ENCODE data around the gene NKAIN1.

Gene NKAIN1

DNA sequence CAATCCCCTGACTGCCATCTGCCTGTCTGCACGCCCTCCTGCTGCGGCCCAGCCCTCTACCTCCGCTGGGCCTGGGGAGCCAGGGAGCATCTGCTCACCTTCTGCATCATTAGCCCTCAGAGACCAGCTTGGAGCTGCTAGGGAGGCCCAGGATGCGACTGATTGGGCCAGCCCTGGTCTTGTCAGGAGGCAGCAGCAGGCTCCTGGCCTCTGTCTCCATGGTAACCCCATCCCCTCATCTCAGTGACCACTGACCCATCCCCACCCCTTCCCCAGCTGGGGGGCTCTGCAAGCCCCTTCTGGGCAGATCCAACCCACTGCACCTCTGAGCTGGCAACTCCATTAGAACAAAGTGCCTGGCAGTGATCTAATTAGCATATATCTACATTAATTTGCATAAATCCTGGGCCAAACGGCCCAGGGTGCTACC lies 37.7 kb downstream of the NKAIN1 start:
- Histone ChIP-seq H3K4ac (ENCODE audit: low read depth in 1 of 2, low read length in 2 of 2) (no peak overlapping the region), H3K9me3 (ENCODE audit: control insufficient read depth, low read length) (no peaks in the 10 kb centered on the region), H2AFZ (ENCODE audit: low read depth, low read length) (no peak overlapping the region), H4K8ac (ENCODE audit: low read length) (no peak overlapping the region), H4K91ac (ENCODE audit: low read length) (no peak overlapping the region), H2BK12ac (ENCODE audit: low read length in 2 of 2) (no peak overlapping the region), H2BK5ac (ENCODE audit: low read depth, low read length, poor library complexity, severe bottlenecking) (no peak overlapping the region), H3K4me2 (ENCODE audit: low read length, poor library complexity, severe bottlenecking) (no peak overlapping the region), H2AK5ac (ENCODE audit: low read length, severe bottlenecking) (no peak overlapping the region), H3K27ac (ENCODE audit: low read length, poor library complexity, severe bottlenecking) (no peak overlapping the region), H2BK15ac (ENCODE audit: low read depth, poor library complexity, severe bottlenecking) (no peak overlapping the region), H3K9ac (ENCODE audit: low read length) (no peak overlapping the region), H3K18ac (ENCODE audit: low read depth in 1 of 2, low read length in 2 of 2) (no peak overlapping the region), H3K23ac (ENCODE audit: low read length in 2 of 2) (no peak overlapping the region), H3K4me1 (ENCODE audit: control insufficient read depth, insufficient read depth, low read depth, low read length) (no peaks in the 10 kb centered on the region), H2BK120ac (ENCODE audit: low read depth, low read length) (no peak overlapping the region), H3K27me3 (ENCODE audit: control insufficient read depth in 1 of 2, insufficient read depth in 1 of 2, low read length in 2 of 2) (peaks cover 0 to 3% of the 10 kb centered on the region in 2 experiments), H3K36me3 (ENCODE audit: control insufficient read depth in 1 of 2, insufficient read depth in 2 of 2, low read depth in 1 of 2, low read length in 2 of 2) (peaks cover 0 to 4% of the 10 kb centered on the region in 2 experiments), H3K79me1 (replicated peaks; ENCODE audit: low read length, poor library complexity, severe bottlenecking) (no peaks in the 10 kb centered on the region), H3K14ac (ENCODE audit: low read length in 2 of 2) (peak overlapping the region in 1 of 2 experiments; percentile 75), H3K4me3 (ENCODE audit: insufficient read depth in 1 of 2, low read depth in 1 of 2, low read length in 2 of 2) (no peak overlapping the region)
- DNase-seq, result no peak
- 93% methylated on average over 5 of the region's 5 CpGs for WGBS

DNA sequence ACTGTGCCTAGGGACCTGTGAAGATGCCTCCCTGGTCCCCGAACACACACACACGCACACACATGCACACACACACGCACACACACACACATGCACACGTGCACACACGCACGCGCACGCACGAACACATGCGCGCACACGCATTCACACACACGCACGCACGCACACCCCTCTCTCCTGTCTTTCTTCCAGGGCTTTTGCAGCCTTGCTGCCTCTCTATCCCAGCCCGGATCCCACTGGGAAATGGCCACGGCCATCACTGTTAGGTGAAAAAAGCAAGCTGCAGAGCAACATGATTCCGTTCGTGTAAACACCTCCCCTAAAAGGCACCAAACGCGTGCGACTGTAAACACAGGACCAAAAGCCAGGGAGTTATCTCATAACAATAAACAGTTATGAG lies 39.7 kb downstream of the NKAIN1 start:
- Histone ChIP-seq H4K91ac (ENCODE audit: low read length) (peak overlapping the region; percentile 47), H3K4me1 (ENCODE audit: control insufficient read depth, insufficient read depth, low read depth, low read length) (no peaks in the 10 kb centered on the region), H2BK12ac (ENCODE audit: low read length in 2 of 2) (no peak overlapping the region), H3K79me1 (replicated peaks; ENCODE audit: low read length, poor library complexity, severe bottlenecking) (no peaks in the 10 kb centered on the region), H2AFZ (ENCODE audit: low read depth, low read length) (no peak overlapping the region), H2BK120ac (ENCODE audit: low read depth, low read length) (no peak overlapping the region), H3K14ac (ENCODE audit: low read length in 2 of 2) (no peak overlapping the region), H4K8ac (ENCODE audit: low read length) (no peak overlapping the region), H3K23ac (ENCODE audit: low read length in 2 of 2) (no peak overlapping the region), H2BK5ac (ENCODE audit: low read depth, low read length, poor library complexity, severe bottlenecking) (no peak overlapping the region), H3K4me3 (ENCODE audit: insufficient read depth in 1 of 2, low read depth in 1 of 2, low read length in 2 of 2) (peak overlapping the region in 1 of 2 experiments; percentile 36), H3K4ac (ENCODE audit: low read depth in 1 of 2, low read length in 2 of 2) (no peak overlapping the region), H2BK15ac (ENCODE audit: low read depth, poor library complexity, severe bottlenecking) (no peak overlapping the region), H3K27me3 (ENCODE audit: control insufficient read depth in 1 of 2, insufficient read depth in 1 of 2, low read length in 2 of 2) (peaks cover 0 to 3% of the 10 kb centered on the region in 2 experiments), H2AK5ac (ENCODE audit: low read length, severe bottlenecking) (no peak overlapping the region), H3K4me2 (ENCODE audit: low read length, poor library complexity, severe bottlenecking) (no peak overlapping the region), H3K9me3 (ENCODE audit: control insufficient read depth, low read length) (no peaks in the 10 kb centered on the region), H3K36me3 (ENCODE audit: control insufficient read depth in 1 of 2, insufficient read depth in 2 of 2, low read depth in 1 of 2, low read length in 2 of 2) (peaks cover 0 to 4% of the 10 kb centered on the region in 2 experiments), H3K27ac (ENCODE audit: low read length, poor library complexity, severe bottlenecking) (no peak overlapping the region), H3K18ac (ENCODE audit: low read depth in 1 of 2, low read length in 2 of 2) (no peak overlapping the region), H3K9ac (ENCODE audit: low read length) (no peak overlapping the region)
- 80% methylated on average over 19 of the region's 22 CpGs for WGBS
- no peak for DNase-seq

DNA sequence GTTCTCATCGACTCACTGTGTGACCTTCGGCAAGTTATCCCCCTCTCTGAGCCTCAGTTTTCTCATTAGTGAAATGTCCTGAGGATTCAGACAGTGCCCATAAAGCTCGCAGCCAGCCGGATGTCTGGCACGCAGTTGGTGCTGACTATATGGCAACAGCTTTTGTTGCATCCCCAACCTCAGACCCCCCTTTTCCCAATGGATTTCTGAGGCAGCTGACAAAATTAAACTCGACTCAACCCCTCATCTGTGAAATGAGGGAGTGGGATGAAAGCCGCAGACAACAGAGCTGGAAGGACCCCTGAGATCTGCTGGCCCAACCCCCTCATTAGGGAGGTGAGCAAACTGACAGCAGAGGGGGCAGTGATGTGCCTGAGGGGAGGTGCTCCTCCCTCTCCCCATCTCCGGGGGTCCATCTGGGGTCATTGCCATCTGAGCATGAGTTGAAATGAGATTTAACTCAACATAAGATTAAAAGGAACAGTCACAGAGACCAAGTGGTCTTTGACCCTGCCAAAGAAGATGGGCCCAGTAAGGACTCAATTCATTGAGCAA lies 40.4 kb downstream of the NKAIN1 start:
- Histone ChIP-seq H3K23ac (ENCODE audit: low read length in 2 of 2) (no peak overlapping the region), H3K27ac (ENCODE audit: low read length, poor library complexity, severe bottlenecking) (no peak overlapping the region), H4K8ac (ENCODE audit: low read length) (no peak overlapping the region), H2BK15ac (ENCODE audit: low read depth, poor library complexity, severe bottlenecking) (no peak overlapping the region), H3K36me3 (ENCODE audit: control insufficient read depth in 1 of 2, insufficient read depth in 2 of 2, low read depth in 1 of 2, low read length in 2 of 2) (peaks cover 0 to 4% of the 10 kb centered on the region in 2 experiments), H3K4me3 (ENCODE audit: insufficient read depth in 1 of 2, low read depth in 1 of 2, low read length in 2 of 2) (no peak overlapping the region), H2BK12ac (ENCODE audit: low read length in 2 of 2) (no peak overlapping the region), H4K91ac (ENCODE audit: low read length) (no peak overlapping the region), H3K9me3 (ENCODE audit: control insufficient read depth, low read length) (no peaks in the 10 kb centered on the region), H3K9ac (ENCODE audit: low read length) (no peak overlapping the region), H3K18ac (ENCODE audit: low read depth in 1 of 2, low read length in 2 of 2) (no peak overlapping the region), H3K4me1 (ENCODE audit: control insufficient read depth, insufficient read depth, low read depth, low read length) (no peaks in the 10 kb centered on the region), H3K14ac (ENCODE audit: low read length in 2 of 2) (no peak overlapping the region), H3K79me1 (replicated peaks; ENCODE audit: low read length, poor library complexity, severe bottlenecking) (no peaks in the 10 kb centered on the region), H2BK120ac (ENCODE audit: low read depth, low read length) (no peak overlapping the region), H3K4ac (ENCODE audit: low read depth in 1 of 2, low read length in 2 of 2) (no peak overlapping the region), H3K4me2 (ENCODE audit: low read length, poor library complexity, severe bottlenecking) (no peak overlapping the region), H3K27me3 (ENCODE audit: control insufficient read depth in 1 of 2, insufficient read depth in 1 of 2, low read length in 2 of 2) (peaks cover 0 to 3% of the 10 kb centered on the region in 2 experiments), H2AK5ac (ENCODE audit: low read length, severe bottlenecking) (no peak overlapping the region), H2AFZ (ENCODE audit: low read depth, low read length) (no peak overlapping the region), H2BK5ac (ENCODE audit: low read depth, low read length, poor library complexity, severe bottlenecking) (no peak overlapping the region)
- DNase-seq, result no peak
- 91% methylated on average over 8 of the region's 8 CpGs for WGBS

DNA sequence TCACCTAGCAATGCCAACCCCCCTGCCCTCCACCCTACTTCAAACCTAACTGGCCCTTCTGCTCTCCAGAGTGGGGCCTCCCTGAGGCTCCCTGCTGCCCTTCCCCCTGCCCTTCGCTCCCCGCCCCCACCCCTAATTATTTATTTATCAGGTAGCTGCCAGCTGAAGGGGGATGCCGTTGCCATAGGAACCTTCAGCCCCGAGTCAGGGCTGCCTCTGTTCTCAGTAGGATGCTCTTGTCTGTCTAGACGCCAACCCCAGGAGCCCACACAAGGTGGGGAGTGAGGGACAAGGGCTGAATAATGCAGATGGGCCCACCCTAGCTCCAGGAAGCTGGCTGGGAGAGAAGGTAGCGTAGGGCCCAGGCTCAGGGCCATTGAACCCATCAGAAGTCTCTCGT lies 41.1 kb downstream of the NKAIN1 start:
- Histone ChIP-seq H3K14ac (ENCODE audit: low read length in 2 of 2) (no peak overlapping the region), H3K79me1 (replicated peaks; ENCODE audit: low read length, poor library complexity, severe bottlenecking) (no peaks in the 10 kb centered on the region), H2AK5ac (ENCODE audit: low read length, severe bottlenecking) (no peak overlapping the region), H4K8ac (ENCODE audit: low read length) (no peak overlapping the region), H3K4me3 (ENCODE audit: insufficient read depth in 1 of 2, low read depth in 1 of 2, low read length in 2 of 2) (no peak overlapping the region), H3K36me3 (ENCODE audit: control insufficient read depth in 1 of 2, insufficient read depth in 2 of 2, low read depth in 1 of 2, low read length in 2 of 2) (peaks cover 0 to 4% of the 10 kb centered on the region in 2 experiments), H3K18ac (ENCODE audit: low read depth in 1 of 2, low read length in 2 of 2) (no peak overlapping the region), H2AFZ (ENCODE audit: low read depth, low read length) (no peak overlapping the region), H3K4ac (ENCODE audit: low read depth in 1 of 2, low read length in 2 of 2) (no peak overlapping the region), H3K27me3 (ENCODE audit: control insufficient read depth in 1 of 2, insufficient read depth in 1 of 2, low read length in 2 of 2) (peaks cover 0 to 3% of the 10 kb centered on the region in 2 experiments), H4K91ac (ENCODE audit: low read length) (no peak overlapping the region), H3K23ac (ENCODE audit: low read length in 2 of 2) (no peak overlapping the region), H2BK12ac (ENCODE audit: low read length in 2 of 2) (no peak overlapping the region), H2BK5ac (ENCODE audit: low read depth, low read length, poor library complexity, severe bottlenecking) (no peak overlapping the region), H2BK120ac (ENCODE audit: low read depth, low read length) (no peak overlapping the region), H3K4me2 (ENCODE audit: low read length, poor library complexity, severe bottlenecking) (no peak overlapping the region), H3K4me1 (ENCODE audit: control insufficient read depth, insufficient read depth, low read depth, low read length) (no peaks in the 10 kb centered on the region), H2BK15ac (ENCODE audit: low read depth, poor library complexity, severe bottlenecking) (no peak overlapping the region), H3K27ac (ENCODE audit: low read length, poor library complexity, severe bottlenecking) (no peak overlapping the region), H3K9me3 (ENCODE audit: control insufficient read depth, low read length) (no peaks in the 10 kb centered on the region), H3K9ac (ENCODE audit: low read length) (no peak overlapping the region)
- DNase-seq, result no peak
- WGBS, result 52% methylated on average over 6 of the region's 7 CpGs
